Vagina (tissue), 2 donors: ENCODE results near the gene SNTB2.

ENCODE experiments used
- POLR2A ChIP-seq, 2 donors: fragments of 450-650 bp; IDR thresholded peaks; one replicate each; pipeline ENCODE4 v1.6.1; 2017; ENCODE audit warnings: antibody characterized with exemption in 2 of 2, mild to moderate bottlenecking in 2 of 2, moderate library complexity in 2 of 2
- TF ChIP-seq, protein P1 (sequence below), 3 experiments: fragments of 450-650 bp in 2 of 3; fragments of 200-600 bp in 1 of 3; sonication (generic) in 1 of 3; IDR thresholded peaks; one replicate each; pipeline ENCODE4 v1.5.1; 2017 to 2019; ENCODE audit warnings: antibody characterized with exemption in 3 of 3, mild to moderate bottlenecking in 2 of 3, moderate library complexity in 2 of 3

- TF ChIP-seq, protein P1, sequence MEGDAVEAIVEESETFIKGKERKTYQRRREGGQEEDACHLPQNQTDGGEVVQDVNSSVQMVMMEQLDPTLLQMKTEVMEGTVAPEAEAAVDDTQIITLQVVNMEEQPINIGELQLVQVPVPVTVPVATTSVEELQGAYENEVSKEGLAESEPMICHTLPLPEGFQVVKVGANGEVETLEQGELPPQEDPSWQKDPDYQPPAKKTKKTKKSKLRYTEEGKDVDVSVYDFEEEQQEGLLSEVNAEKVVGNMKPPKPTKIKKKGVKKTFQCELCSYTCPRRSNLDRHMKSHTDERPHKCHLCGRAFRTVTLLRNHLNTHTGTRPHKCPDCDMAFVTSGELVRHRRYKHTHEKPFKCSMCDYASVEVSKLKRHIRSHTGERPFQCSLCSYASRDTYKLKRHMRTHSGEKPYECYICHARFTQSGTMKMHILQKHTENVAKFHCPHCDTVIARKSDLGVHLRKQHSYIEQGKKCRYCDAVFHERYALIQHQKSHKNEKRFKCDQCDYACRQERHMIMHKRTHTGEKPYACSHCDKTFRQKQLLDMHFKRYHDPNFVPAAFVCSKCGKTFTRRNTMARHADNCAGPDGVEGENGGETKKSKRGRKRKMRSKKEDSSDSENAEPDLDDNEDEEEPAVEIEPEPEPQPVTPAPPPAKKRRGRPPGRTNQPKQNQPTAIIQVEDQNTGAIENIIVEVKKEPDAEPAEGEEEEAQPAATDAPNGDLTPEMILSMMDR (IDR thresholded peaks at IDR 0.05): no peak
- no peak for TF ChIP-seq POLR2A (IDR thresholded peaks at IDR 0.05)
Observed at GRCh38 chr16:69143116-69143515, 43.8 kb upstream of the SNTB2 start.
